AG04450 (cell line): ENCODE measurements around the gene ARHGAP26. TPM values are rescaled to one million over a fixed set of nuclear protein-coding genes. Genes with fewer than 3 reads are reported as not detected.
A peak's percentile ranks its signal among the peaks of the same experiment; 100 is the strongest.

ENCODE experiments used
- CTCF ChIA-PET: fragments of 300-600, 350-600 bp; formaldehyde crosslinking; extraction: SDS; loops from one replicate; lab custom pipeline; 2022; ENCODE audit warnings: antibody characterized with exemption, inconsistent platforms; lab: Charles Lee
- POLR2A ChIA-PET: fragments of 350-600 bp; formaldehyde crosslinking; extraction: SDS; loops from one replicate; lab custom pipeline; 2021; ENCODE audit warnings: antibody characterized with exemption, inconsistent platforms; lab: Yijun Ruan, JAX
- DNase-seq: peaks from one replicate; pipeline ENCODE4 v3.0.0-alpha.2; 2011; ENCODE audit warnings: low read depth, low spot score
- H3K27ac ChIP-seq: one replicate; pipeline ENCODE4 v1.5.1; 2012; ENCODE audit warnings: low read depth, low read length, control low read depth
- H3K27me3 ChIP-seq: one replicate; pipeline ENCODE4 v1.6.0; 2012; ENCODE audit warnings: low read length; ENCODE audit not compliant: control insufficient read depth, insufficient read depth
- H3K4me3 ChIP-seq: 2 replicates; pipeline ENCODE4 v1.5.1; 2011; ENCODE audit warnings: mild to moderate bottlenecking, low read depth, low read length, control low read depth
- H3K9me3 ChIP-seq: 2 replicates; pipeline ENCODE4 v1.5.1; 2012; ENCODE audit warnings: low read length; ENCODE audit not compliant: control insufficient read depth, insufficient read depth
- polyA plus RNA-seq: library from polyadenylated mRNA; depleted of rRNA; stranded (reverse); fragments of >200 nt; gene quantifications from 2 replicates; pipeline ENCODE4 v1.2.3, GENCODE V29; 2011
- TF ChIP-seq, protein P1 (sequence below): IDR thresholded peaks from 2 replicates; pipeline ENCODE4 v1.5.1; 2011; ENCODE audit warnings: low read depth, low read length, control low read depth, inconsistent platforms

The ARHGAP26 gene
- polyA plus RNA-seq, 1 experiment: 0.56 TPM

DNA sequence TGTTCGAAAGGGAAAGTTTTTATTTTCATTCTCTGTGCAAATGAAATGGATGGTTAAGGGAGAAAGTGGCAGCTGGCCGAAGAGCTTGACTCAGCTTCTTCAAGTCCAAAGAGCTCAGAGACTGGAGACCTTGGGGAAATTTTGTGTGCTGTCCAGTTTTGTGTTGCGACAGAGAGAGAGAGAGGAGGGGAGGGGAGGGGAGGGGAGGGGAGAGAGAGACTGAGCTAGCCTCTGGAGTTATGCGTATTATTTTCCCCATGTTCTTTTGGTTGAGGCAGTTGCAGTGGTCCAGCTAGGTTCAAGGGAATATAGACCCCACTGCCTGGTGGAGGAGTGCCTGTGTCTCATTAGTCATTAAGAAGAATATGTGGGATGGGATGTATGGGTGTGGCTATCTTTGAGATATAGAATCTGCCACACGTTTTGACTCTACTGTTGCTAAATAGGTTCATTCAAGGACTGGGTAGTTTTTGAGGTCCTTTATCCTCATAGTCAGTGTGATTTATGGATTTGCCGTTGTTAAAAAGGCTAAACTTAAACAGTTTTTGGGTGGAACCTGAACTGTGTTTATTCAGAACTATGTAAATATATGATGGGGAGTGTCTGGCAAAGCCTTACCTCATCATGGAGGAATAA is 69.7 kb downstream of the ARHGAP26 start:
- TF ChIP-seq, protein P1, sequence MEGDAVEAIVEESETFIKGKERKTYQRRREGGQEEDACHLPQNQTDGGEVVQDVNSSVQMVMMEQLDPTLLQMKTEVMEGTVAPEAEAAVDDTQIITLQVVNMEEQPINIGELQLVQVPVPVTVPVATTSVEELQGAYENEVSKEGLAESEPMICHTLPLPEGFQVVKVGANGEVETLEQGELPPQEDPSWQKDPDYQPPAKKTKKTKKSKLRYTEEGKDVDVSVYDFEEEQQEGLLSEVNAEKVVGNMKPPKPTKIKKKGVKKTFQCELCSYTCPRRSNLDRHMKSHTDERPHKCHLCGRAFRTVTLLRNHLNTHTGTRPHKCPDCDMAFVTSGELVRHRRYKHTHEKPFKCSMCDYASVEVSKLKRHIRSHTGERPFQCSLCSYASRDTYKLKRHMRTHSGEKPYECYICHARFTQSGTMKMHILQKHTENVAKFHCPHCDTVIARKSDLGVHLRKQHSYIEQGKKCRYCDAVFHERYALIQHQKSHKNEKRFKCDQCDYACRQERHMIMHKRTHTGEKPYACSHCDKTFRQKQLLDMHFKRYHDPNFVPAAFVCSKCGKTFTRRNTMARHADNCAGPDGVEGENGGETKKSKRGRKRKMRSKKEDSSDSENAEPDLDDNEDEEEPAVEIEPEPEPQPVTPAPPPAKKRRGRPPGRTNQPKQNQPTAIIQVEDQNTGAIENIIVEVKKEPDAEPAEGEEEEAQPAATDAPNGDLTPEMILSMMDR: no peak
- POLR2A ChIA-PET: no interaction called here
- CTCF ChIA-PET: interaction anchor here (0.6 to 1.8 kb wide), 2 partner anchors 127 to 825 kb away, joined by 3 to 11 read pairs; no protein-coding TSS in a partner anchor
- H3K9me3 ChIP-seq: no peaks in the 10 kb centered on the region
- peak overlapping the region; percentile 11 for H3K27ac ChIP-seq
- peaks cover 14% of the 10 kb centered on the region for H3K27me3 ChIP-seq
- no peak overlapping the region for H3K4me3 ChIP-seq
- DNase-seq: no peak

DNA sequence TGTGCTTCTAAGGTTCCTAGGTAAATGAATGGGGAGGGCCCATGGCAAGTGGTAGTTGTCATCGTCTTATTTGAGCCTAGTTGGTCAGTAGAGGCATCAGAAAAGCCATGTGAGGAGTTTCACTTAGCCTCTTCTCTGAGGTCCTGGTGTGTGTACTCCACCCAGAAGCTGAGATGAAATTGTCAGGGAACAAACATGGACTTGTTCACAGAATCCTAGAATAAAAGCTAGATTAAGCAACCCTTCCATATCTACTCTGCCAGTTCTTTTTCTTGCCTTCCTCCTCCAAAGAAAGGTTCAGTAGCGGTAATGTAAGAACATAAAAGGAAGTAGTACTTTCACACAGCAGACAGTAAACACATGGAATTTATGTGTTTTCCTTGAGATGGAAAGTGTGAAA is 70.4 kb downstream of the ARHGAP26 start:
- Histone ChIP-seq H3K4me3 (no peak overlapping the region), H3K27me3 (peaks cover 14% of the 10 kb centered on the region), H3K27ac (no peak overlapping the region), H3K9me3 (no peaks in the 10 kb centered on the region)
- ChIA-PET CTCF (no interaction called here), POLR2A (no interaction called here)
- TF ChIP-seq, protein P1: no peak
- DNase-seq: no peak

DNA sequence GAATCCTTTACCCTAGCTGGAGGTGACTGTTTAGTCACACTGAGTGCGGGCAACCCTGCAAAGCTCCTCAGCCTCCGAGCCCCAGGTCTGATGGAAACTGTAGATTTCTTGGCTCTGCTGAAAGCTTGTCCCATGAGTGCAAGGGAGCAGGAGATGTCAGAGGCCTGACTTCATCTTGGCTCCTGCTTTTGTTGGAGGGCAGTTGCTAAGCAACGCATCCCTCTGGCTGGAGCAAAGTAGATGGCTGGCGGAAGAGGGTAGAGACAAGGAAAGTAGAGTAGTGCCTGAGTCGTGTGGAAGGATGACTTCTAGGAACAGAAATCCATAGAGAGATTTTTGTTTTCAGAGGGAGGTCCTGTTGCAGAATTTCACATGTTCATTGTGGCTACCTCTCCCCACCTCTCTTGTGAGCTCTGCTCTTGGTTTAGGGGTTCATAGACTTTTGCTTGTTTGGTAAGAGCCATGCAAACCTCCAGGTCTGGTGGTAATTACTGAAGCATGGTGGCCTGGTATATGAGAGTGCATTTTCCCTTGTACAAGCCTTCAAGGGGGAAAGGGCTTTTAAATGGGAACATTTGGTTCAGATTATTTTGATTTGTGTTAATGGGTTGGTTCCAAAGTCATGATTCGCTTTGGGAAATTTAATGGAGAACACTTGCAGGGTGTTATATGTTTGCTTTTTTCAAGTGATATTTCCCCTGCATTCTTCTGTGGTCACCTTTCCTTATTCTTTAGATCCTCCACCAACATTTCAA is 71.5 kb downstream of the ARHGAP26 start:
- ChIA-PET CTCF (no interaction called here), POLR2A (no interaction called here)
- Histone ChIP-seq H3K9me3 (no peaks in the 10 kb centered on the region), H3K4me3 (no peak overlapping the region), H3K27ac (no peak overlapping the region), H3K27me3 (peaks cover 13% of the 10 kb centered on the region)
- DNase-seq: no peak
- TF ChIP-seq, protein P1: no peak

DNA sequence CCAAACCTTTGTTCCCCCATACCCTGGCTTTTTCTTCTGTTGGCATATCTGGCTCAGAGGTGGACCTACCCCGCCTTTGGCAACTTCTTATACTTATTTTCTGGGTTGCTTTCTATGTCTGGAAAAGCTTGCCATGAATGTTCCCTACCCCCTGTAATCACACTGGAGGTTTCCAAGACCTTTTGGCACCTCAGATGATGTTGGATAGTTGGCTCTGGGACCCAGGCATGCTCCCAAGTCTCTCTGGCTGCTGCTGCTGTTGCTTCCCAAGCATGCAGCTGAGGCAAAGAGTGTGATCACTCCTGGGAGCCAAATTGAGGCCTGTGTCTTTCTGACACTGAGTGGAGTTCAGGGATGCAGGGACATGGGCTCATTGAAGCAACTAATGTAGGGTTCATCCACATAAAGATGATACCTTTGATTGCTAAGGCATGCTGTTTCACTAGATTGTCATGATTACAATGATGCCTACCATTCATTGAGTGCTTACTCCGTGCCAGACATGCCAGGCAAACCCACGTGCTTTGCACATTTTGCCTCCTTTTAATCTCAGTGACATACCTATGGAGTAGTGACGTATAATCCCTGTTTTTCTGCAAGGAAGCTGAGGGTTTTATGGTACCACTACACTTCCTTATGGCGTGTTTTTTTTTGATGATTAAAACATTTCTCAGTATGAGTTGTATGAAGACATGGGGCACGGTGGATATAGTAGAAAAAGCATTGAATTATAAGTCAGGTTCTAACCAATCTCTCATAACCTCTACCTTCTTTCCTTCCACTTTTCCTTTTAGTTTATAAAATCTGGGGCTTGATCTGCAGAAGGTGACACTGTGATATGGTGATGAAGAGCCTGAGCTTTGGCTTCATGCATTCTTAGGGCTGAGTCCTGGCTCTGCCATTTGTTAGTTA is 73.1 kb downstream of the ARHGAP26 start:
- no peak overlapping the region for H3K4me3 ChIP-seq
- peaks cover 6% of the 10 kb centered on the region for H3K27me3 ChIP-seq
- no peak for DNase-seq
- ChIA-PET CTCF (interaction anchor here (1.1 to 1.3 kb wide), 2 partner anchors 73 to 130 kb away, joined by 5 read pairs; partner anchors contain the start of gene ARHGAP26), POLR2A (no interaction called here)
- TF ChIP-seq, protein P1: no peak
- no peaks in the 10 kb centered on the region for H3K9me3 ChIP-seq
- H3K27ac ChIP-seq: no peak overlapping the region
